ENCODE results near the gene RBFOX1. TPM values are rescaled to one million over a fixed set of nuclear protein-coding genes. Genes with fewer than 3 reads are reported as not detected.

RBFOX1 gene
- total RNA-seq, 1 donor from 2014 or later: 79.5 TPM

DNA sequence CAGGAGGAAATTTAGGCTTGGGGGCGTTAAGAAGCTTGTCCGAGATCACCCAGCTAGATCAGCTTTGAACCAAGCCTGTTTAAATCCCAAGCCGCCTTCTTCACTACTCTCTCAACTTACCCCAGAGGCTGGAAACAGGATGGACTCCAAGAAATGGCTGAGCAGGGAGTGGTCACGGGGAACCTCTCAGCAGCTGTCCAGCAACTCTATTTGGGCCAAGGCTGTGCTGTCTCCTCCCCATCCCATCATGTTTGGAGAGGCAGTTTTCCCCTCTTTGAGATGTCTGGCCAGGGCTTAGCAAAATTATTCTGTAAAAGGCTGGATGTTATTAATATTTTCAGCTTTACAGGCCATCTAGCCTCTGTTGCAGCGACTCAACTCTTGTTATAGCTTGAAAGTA is 305.7 kb downstream of the RBFOX1 start:
- no peak for FAIRE-seq
- no peak for DNase-seq (ENCODE audit: low spot score in 2 of 2)

DNA sequence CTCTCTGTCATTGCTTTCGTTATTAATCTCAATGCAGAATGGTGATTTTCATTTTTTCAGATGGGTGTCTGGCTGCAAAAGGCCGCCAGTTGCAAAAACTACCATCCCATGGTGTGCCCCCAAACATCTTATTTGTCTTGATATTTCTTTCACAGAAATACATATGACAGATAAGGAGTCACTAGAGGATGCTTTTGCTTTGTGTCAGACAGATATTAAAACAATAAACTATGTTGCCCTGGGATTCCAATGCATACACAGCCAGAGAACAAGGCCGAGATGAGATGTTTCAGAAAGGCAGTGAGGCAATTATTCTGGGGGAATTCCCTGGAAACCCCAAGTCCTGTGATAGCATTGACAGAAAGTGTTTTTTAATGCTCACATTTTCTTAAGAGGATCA is 307.7 kb downstream of the RBFOX1 start:
- FAIRE-seq (no peak), DNase-seq (ENCODE audit: low spot score in 2 of 2) (no peak)

- no peak for FAIRE-seq
- DNase-seq (ENCODE audit: low spot score in 2 of 2): no peak
Measured at GRCh38 chr16:7644176-7644575, 311.5 kb downstream of the RBFOX1 start.

DNA sequence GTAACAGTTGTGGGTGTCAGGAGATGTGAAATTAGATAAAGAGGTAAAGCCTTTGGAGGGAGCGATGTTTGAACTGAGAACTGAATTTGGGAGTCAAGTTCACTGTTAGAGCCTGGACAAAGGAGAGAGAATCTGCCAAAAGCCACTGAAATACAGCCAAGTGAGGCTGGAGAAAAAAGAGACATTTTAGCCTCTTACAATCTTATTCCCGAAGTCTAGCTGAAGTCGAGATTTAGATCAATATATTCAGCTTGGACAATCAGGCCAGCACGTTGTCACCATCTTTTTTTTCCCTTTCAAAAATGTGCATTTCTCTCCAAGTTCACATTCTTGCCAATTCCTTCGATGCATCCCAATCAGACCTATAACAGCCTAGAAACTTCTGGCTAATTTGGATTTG is 312.2 kb downstream of the RBFOX1 start:
- DNase-seq (ENCODE audit: low spot score in 2 of 2) (no peak), FAIRE-seq (no peak)

DNA sequence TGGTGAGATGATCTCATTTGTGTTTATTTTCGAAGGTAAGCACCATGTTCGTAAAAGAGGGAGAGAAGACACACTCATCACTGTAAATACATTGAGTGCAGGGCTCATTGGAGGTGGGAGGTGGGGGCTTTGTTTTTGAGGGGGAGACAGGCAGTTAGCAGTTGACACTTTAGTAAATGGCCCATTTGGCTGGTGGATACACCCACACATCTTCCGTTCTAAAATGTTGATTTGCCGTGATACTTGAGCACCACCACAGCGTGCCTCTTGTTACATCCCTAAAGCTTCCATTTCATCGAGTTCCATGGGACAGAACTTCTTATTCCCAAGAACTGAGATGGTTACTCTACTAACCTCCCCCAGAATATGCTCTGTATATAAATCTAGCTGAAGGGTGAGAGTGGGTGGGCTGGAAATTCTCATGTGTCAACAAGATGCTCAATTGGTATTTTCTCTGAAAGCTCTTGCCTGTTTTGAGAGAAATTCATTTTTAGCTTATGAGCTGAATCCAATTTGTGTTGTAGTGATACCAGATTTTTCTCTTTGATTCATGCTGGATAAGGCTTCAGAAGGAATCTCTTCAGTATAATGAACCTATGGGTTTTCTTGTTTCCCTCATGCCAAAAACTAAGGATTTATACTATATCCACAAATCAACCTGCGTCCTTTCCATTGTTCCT is 314.3 kb downstream of the RBFOX1 start:
- DNase-seq (ENCODE audit: low spot score in 2 of 2) (no peak), FAIRE-seq (no peak)

DNA sequence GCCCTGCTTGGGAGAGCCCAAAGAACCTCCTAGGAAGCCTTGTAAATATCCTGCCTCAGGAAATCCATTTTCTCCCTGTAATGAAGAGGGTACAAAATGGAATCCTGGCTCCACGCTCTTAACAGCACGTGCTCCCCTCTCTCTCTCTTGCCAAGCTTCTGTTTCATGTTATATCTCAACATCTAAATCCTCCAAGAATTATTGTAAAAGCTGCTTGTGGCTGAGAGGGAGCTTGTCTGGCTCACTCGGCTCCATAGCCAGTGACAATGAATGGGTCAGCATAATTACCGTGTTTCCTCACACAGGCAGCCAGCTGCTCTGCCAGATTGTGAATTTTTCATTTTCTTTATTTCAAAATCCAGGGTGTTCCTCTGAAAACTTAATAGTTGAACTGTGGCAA is 317.8 kb downstream of the RBFOX1 start:
- DNase-seq (ENCODE audit: low spot score in 2 of 2): peak in 1 of 2 donors; percentile 25
- no peak for FAIRE-seq

GRCh38 chr16:7651803-7652570 is 319.3 kb downstream of the RBFOX1 start:
- FAIRE-seq (no peak), DNase-seq (ENCODE audit: low spot score in 2 of 2) (no peak)

DNA sequence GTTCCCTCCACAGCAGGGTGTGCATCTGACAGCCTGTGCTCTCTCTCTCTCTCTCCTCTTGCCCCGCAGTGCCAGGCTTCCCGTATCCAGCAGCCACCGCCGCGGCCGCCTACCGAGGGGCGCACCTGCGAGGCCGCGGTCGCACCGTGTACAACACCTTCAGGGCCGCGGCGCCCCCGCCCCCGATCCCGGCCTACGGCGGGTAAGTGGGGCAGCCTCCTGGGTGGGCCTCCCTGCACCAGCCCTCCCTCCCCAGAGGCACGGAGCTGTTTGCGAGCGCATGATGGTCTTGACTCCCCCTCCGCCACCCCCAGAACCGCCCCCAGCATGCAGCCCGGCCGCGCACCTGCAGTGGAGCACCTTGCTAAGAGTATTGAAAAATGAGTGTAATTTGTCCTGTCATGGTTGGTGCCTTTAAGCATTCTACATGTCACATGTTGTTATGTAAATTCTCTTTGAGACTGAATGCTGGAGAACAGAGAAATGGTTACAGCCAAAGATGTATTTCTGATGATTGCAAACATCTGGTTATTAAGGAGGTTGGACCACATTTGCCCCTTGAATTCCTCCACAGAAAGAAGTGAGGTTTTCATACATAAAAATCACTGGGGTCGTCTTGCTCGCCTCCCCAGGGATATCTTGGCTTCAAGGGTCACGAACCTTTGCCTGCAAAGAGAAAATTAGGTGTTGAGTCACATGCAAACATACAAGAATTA is 321.3 kb downstream of the RBFOX1 start:
- FAIRE-seq: no peak

GRCh38 chr16:7675628-7676027 is 343.0 kb downstream of the RBFOX1 start:
- no peak for FAIRE-seq
- DNase-seq (ENCODE audit: low spot score in 2 of 2): no peak

More for the DNA sequence above, 321.3 kb downstream of the RBFOX1 start:
- no peak for DNase-seq (ENCODE audit: low spot score in 2 of 2)

DNA sequence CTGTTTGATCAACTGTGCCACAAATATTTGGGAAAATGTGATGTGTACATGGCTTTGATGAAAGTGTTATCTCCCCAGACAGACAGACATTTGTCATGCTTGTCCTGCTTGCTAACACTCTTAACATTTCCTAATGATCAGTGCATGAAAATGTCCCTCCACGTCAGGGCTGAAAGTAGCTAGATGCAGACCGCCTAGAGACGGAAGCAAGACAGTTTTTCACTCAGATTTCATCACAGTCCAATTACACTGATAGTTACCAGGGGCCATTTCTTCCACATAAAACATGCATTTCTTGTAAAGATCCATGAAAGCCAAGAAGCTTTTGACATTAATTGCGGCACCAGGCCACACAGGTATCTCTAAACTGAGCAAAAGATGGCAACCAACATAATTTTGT is 347.7 kb downstream of the RBFOX1 start:
- DNase-seq (ENCODE audit: low spot score in 2 of 2) (no peak), FAIRE-seq (no peak)

DNA sequence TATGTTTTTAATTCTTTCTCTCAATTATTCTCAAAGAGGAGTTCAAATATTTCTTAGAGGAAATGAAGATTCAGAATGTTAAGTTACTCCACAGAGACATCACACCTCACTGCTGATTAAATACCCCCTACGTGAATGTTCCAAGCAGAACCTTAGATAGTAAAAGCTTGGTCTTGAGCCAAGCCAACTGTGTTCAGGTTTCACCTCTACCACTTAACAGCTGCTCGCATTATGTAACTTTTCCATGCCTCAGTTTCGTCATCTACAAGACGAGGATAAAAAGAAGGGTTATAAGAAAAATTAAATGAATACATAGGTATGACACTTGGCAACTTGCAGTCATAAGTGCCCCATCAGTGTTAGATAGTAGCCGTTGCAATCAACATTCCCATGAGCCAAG is 356.2 kb downstream of the RBFOX1 start:
- no peak for DNase-seq (ENCODE audit: low spot score in 2 of 2)
- FAIRE-seq: no peak

- no peak for DNase-seq (ENCODE audit: low spot score in 2 of 2)
- FAIRE-seq: no peak
Measured at GRCh38 chr16:7689234-7689633, 356.6 kb downstream of the RBFOX1 start.

GRCh38 chr16:7691533-7691932 is 358.9 kb downstream of the RBFOX1 start:
- FAIRE-seq (no peak), DNase-seq (ENCODE audit: low spot score in 2 of 2) (no peak)

GRCh38 chr16:7703672-7704071 is 371.0 kb downstream of the RBFOX1 start:
- FAIRE-seq (no peak), DNase-seq (ENCODE audit: low spot score in 2 of 2) (no peak)

GRCh38 chr16:7705885-7706284 is 373.2 kb downstream of the RBFOX1 start:
- DNase-seq (ENCODE audit: low spot score in 2 of 2): no peak
- no peak for FAIRE-seq

DNA sequence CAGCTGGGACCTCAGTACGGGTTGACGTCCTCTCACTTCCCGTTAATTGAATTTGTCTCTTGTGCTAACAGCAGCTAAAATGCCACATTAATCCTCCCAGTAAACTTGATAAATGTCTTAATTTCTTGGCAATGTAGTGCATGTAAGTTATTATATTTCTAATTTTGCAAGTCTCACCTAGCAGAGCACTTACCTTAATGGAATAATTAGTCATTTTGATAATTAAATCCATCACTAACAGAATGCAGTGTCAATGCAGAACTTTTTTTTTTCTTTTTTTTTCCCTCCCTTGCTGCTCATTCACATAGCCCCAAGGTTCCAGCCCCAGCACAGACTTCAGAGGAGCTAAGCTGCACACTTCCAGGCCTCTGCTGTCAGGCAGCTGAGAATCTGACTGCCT is 376.5 kb downstream of the RBFOX1 start:
- no peak for DNase-seq (ENCODE audit: low spot score in 2 of 2)
- no peak for FAIRE-seq

- no peak for FAIRE-seq
- DNase-seq (ENCODE audit: low spot score in 2 of 2): no peak
Measured at GRCh38 chr16:7713244-7713643, 380.6 kb downstream of the RBFOX1 start.

DNA sequence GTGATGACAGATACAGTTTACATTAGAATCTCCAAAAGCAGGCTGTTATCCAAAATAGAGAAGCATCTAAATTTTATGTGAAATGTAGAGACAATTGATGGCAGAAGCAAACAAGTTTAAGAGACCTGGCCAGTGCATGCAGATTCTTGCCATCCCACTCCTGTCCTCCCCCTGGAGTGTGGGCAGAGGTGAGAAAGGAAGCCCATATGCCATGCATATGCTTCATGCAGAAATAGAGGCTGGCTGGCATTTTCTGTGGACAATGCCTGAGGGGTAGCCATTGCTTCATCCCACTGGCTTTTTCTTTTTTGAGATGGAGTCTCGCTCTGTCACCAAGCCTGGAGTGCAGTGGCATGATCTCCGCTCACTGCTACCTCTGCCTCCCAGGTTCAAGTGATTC is 382.1 kb downstream of the RBFOX1 start:
- DNase-seq (ENCODE audit: low spot score in 2 of 2): peak in 1 of 2 donors; percentile 10
- FAIRE-seq: no peak

- DNase-seq (ENCODE audit: low spot score in 2 of 2) (no peak), FAIRE-seq (no peak)
Measured at GRCh38 chr16:7716660-7717550, 384.3 kb downstream of the RBFOX1 start.

GRCh38 chr16:7722761-7723160 is 390.1 kb downstream of the RBFOX1 start:
- FAIRE-seq (no peak), DNase-seq (ENCODE audit: low spot score in 2 of 2) (no peak)
